GM12878 (cell line): Measurements from ENCODE around the gene DTNA. TPM values are rescaled to one million over a fixed set of nuclear protein-coding genes. Genes with fewer than 3 reads are reported as not detected.

Source experiments
- ATAC-seq: fragments of 200-7000 bp; cut with Tn5 transposase; 3 replicates; pipeline ENCODE4 v1.9.1; 2020; ENCODE audit warnings: mild to moderate bottlenecking, moderate library complexity
- BruUV-seq: library from RNA; stranded (reverse); fragments of 400-500 nt; replicated peaks from 2 replicates; lab custom pipeline; 2021; lab: Mats Ljungman, UMichigan
- CTCF ChIA-PET: fragments of 300-600 bp; sonication (Branson Sonifier 250); formaldehyde crosslinking; extraction: SDS; loops from one replicate; lab custom pipeline; 2021; ENCODE audit warnings: inconsistent platforms; lab: Yijun Ruan, JAX
- POLR2A ChIA-PET: fragments of 350-600 bp; formaldehyde crosslinking; extraction: SDS; loops from one replicate; lab custom pipeline; 2021; ENCODE audit warnings: inconsistent platforms; lab: Charles Lee
- RAD21 ChIA-PET: fragments of 300-600 bp; sonication (Branson Sonifier 250); formaldehyde crosslinking; loops from one replicate; lab custom pipeline; 2023; ENCODE audit warnings: antibody characterized with exemption; ENCODE audit not compliant: unreplicated experiment; lab: Charles Lee
- SMC1A ChIA-PET: fragments of 300-600 bp; sonication (Branson Sonifier 250); formaldehyde crosslinking; loops from one replicate; lab custom pipeline; 2023; ENCODE audit not compliant: unreplicated experiment, uncharacterized antibody; lab: Charles Lee
- DNase-seq: peaks from one replicate; pipeline ENCODE4 v3.0.0-alpha.2; 2011; ENCODE audit warnings: low read depth, low spot score
- FAIRE-seq: peaks from 3 replicates; lab custom pipeline; 2011; peaks lifted over from hg19 to GRCh38; lab: Jason Lieb, UNC
- H2AFZ ChIP-seq: 2 replicates; pipeline ENCODE4 v1.6.0; 2011; ENCODE audit warnings: low read depth, low read length, control low read depth; ENCODE audit not compliant: control insufficient read depth
- H3K27ac ChIP-seq: 2 replicates; pipeline ENCODE4 v1.5.1; 2011; ENCODE audit warnings: control low read depth; ENCODE audit not compliant: control insufficient read depth, insufficient read depth
- H3K27me3 ChIP-seq, 2 experiments: replicated peaks in 1 of 2; 2 replicates each; pipeline versions ENCODE4 v1.6.0 to v1.6.1; 2011; ENCODE audit warnings: low read length in 1 of 2; ENCODE audit not compliant: control insufficient read depth in 2 of 2, insufficient read depth in 2 of 2
- H3K36me3 ChIP-seq, 2 experiments: 2 replicates each; pipeline ENCODE4 v1.5.1; 2011; ENCODE audit warnings: low read length in 1 of 2; ENCODE audit not compliant: control insufficient read depth in 2 of 2, insufficient read depth in 2 of 2
- H3K4me1 ChIP-seq: 2 replicates; pipeline ENCODE4 v1.6.1; 2011; ENCODE audit warnings: mild to moderate bottlenecking, low read length, moderate library complexity, mixed read lengths; ENCODE audit not compliant: control insufficient read depth, insufficient read depth
- H3K4me2 ChIP-seq: 2 replicates; pipeline ENCODE4 v1.6.0; 2011; ENCODE audit warnings: control low read depth; ENCODE audit not compliant: control insufficient read depth, insufficient read depth
- H3K4me3 ChIP-seq: fragments of 200-600 bp; sonication (generic); 2 replicates; pipeline ENCODE4 v1.5.1; 2016
- H3K79me2 ChIP-seq: 2 replicates; pipeline ENCODE4 v1.6.0; 2011; ENCODE audit warnings: low read length; ENCODE audit not compliant: control insufficient read depth, insufficient read depth
- H3K9ac ChIP-seq: 2 replicates; pipeline ENCODE4 v1.8.0; 2011; ENCODE audit warnings: low read length, control low read depth, mixed read lengths; ENCODE audit not compliant: control insufficient read depth, insufficient read depth
- H3K9me3 ChIP-seq: replicated peaks from 3 replicates; pipeline ENCODE4 v1.5.1; 2011; ENCODE audit warnings: mild to moderate bottlenecking, low read length; ENCODE audit not compliant: control insufficient read depth, insufficient read depth
- H4K20me1 ChIP-seq: 2 replicates; pipeline ENCODE4 v1.6.0; 2011; ENCODE audit not compliant: control insufficient read depth, insufficient read depth
- FOXK2 ChIP-seq: fragments of 450-650 bp; IDR thresholded peaks from 2 replicates; pipeline ENCODE4 v1.6.1; 2017; ENCODE audit warnings: mild to moderate bottlenecking, moderate library complexity
- HCFC1 ChIP-seq: fragments of 150-350 bp; IDR thresholded peaks from 2 replicates; pipeline ENCODE4 v1.6.1; 2014; ENCODE audit warnings: low read length
- NFXL1 ChIP-seq: fragments of 450-650 bp; IDR thresholded peaks from 2 replicates; pipeline ENCODE4 v1.6.1; 2017; ENCODE audit warnings: antibody characterized with exemption, mild to moderate bottlenecking, borderline replicate concordance
- PML ChIP-seq: IDR thresholded peaks from 2 replicates; pipeline ENCODE4 v1.6.1; 2012; ENCODE audit warnings: low read length, inconsistent platforms
- POLR2AphosphoS2 ChIP-seq: IDR thresholded peaks from 2 replicates; pipeline ENCODE4 v1.6.1; 2011; ENCODE audit warnings: low read depth, mild to moderate bottlenecking, low read length, improper control_type of control experiment, moderate library complexity
- POLR2AphosphoS5 ChIP-seq: IDR thresholded peaks from 2 replicates; pipeline ENCODE4 v1.6.1; 2011; ENCODE audit warnings: mild to moderate bottlenecking, low read length, inconsistent platforms
- STAT3 ChIP-seq: IDR thresholded peaks from 2 replicates; pipeline ENCODE4 v1.6.1; 2011; ENCODE audit warnings: low read depth, low read length, improper control_type of control experiment
- TARDBP ChIP-seq: IDR thresholded peaks from 2 replicates; pipeline ENCODE4 v1.6.1; 2016; ENCODE audit warnings: borderline replicate concordance
- ZNF217 ChIP-seq: fragments of 450-650 bp; IDR thresholded peaks from 2 replicates; pipeline ENCODE4 v1.6.1; 2017; ENCODE audit warnings: antibody characterized with exemption, mild to moderate bottlenecking
- ZNF24 ChIP-seq: fragments of 450-650 bp; IDR thresholded peaks from 2 replicates; pipeline ENCODE4 v1.6.1; 2017; ENCODE audit warnings: antibody characterized with exemption, mild to moderate bottlenecking
- ZNF622 ChIP-seq: fragments of 450-650 bp; IDR thresholded peaks from 2 replicates; pipeline ENCODE4 v1.6.1; 2017; ENCODE audit warnings: mild to moderate bottlenecking, inconsistent platforms
- ZSCAN29 ChIP-seq: fragments of 450-650 bp; IDR thresholded peaks from 2 replicates; pipeline ENCODE4 v1.6.1; 2017; ENCODE audit warnings: mild to moderate bottlenecking, moderate library complexity
- WGBS: methylation state at CpG from one replicate; pipeline ENCODE4 v1.1.6; 2016; ENCODE audit warnings: low lambda C conversion rate; ENCODE audit not compliant: insufficient replicate concordance, insufficient coverage; ENCODE audit errors: missing lambda C conversion rate; 5-methylcytosine and 5-hydroxymethylcytosine counted together
- in situ Hi-C: fragments of 300-500 bp; cut with MboI; formaldehyde crosslinking; loops from 9 replicates; pipeline ENCODE4 v1.14.3; 2018; ENCODE audit warnings: mixed read lengths
- intact Hi-C: fragments of 100-400 bp; cut with micrococcal nuclease; formaldehyde crosslinking; loops from one replicate; pipeline ENCODE4 v1.14.2; 2022; ENCODE audit not compliant: unreplicated experiment
- polyA plus RNA-seq, 11 experiments: library from polyadenylated mRNA; depleted of rRNA in 4 of 11; unstranded in 6 of 11; stranded (reverse) in 5 of 11; fragments of >200 nt; fragmentation: Nextera tagmentation in 4 of 11; fragmentation: Illumina TruSeq in 1 of 11; extraction: Ambion mirVana in 4 of 11; extraction: Trizol in 1 of 11; gene quantifications; 1 replicate in 1 of 11; 2 replicates in 10 of 11; pipeline versions ENCODE4 v1.2.1 to v1.2.3, GENCODE V29; 2011 to 2016; ENCODE audit warnings: inconsistent platforms in 2 of 11, missing spikeins in 2 of 11, low read depth in 1 of 11
- total RNA-seq, 4 experiments: library from RNA; depleted of rRNA in 3 of 4; stranded (reverse); fragments of >200 nt in 3 of 4; fragmentation: Illumina TruSeq in 1 of 4; extraction: Trizol in 1 of 4; gene quantifications; 2 replicates each; pipeline versions ENCODE4 v1.2.1 to v1.2.3, GENCODE V29; 2013 to 2021
- TF ChIP-seq, protein P1 (sequence below): IDR thresholded peaks from 2 replicates; pipeline ENCODE4 v1.6.1; 2011; ENCODE audit warnings: low read depth, mild to moderate bottlenecking, low read length, moderate library complexity, borderline replicate concordance; ENCODE audit errors: extremely low read depth
- TF ChIP-seq, protein P2 (sequence below): IDR thresholded peaks from 2 replicates; pipeline ENCODE4 v1.6.1; 2012; ENCODE audit warnings: low read depth, low read length, improper control_type of control experiment

Gene DTNA
- total and polyA plus RNA-seq, 10 of the 15 experiments (the other 5 are each of a cell fraction or from before 2014, with no cell fraction given) = 0.26 to 8.6 (median 0.53) TPM

DNA sequence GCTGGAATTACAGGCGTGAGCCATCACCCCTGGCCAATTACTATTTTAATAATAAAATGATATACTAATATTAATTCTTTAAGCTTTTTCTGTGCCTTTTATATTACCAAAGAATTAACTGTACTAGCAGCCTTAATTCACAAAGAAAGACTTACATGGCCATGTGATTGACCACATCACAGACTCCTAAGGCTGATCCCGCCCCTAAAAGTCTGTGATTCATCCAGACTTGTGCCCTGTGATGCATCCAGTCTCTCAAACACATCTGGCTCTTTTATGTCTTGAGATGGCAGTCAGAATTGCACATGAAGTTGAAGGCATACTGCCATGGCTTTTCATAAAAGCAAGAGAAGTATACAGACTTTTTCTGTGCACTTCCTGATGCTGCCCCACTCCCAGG lies 91.7 kb downstream of the DTNA start (continued):
- no peak for TF ChIP-seq PML

DNA sequence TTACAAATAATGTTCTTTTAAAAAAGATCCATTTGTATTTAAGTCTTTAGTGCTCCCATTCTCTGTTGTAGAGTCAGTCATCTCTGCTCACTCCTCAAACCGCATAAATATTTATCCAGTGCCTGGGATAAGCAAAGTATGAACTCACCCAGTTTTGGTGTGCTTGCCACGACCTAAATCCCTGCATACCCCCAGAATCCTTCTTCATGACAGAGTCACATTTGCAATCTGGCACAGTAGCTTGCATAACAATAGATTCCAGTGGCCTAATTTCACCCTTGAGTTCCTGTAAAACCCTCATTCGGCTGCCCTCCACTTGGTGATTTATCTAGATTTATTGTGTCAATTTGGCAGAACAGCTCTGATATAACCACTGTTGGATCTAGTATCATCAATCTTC lies 92.9 kb downstream of the DTNA start:
- TF ChIP-seq ZNF217 = no peak
- TF ChIP-seq TARDBP = no peak
- no peak for TF ChIP-seq FOXK2
- TF ChIP-seq ZNF24 = no peak
- no peak for TF ChIP-seq ZNF622
- TF ChIP-seq, protein P1, sequence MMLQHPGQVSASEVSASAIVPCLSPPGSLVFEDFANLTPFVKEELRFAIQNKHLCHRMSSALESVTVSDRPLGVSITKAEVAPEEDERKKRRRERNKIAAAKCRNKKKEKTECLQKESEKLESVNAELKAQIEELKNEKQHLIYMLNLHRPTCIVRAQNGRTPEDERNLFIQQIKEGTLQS = no peak
- no peak for TF ChIP-seq POLR2AphosphoS5
- TF ChIP-seq ZSCAN29 = no peak
- TF ChIP-seq HCFC1 = no peak
- no peak for TF ChIP-seq POLR2AphosphoS2
- TF ChIP-seq, protein P2, sequence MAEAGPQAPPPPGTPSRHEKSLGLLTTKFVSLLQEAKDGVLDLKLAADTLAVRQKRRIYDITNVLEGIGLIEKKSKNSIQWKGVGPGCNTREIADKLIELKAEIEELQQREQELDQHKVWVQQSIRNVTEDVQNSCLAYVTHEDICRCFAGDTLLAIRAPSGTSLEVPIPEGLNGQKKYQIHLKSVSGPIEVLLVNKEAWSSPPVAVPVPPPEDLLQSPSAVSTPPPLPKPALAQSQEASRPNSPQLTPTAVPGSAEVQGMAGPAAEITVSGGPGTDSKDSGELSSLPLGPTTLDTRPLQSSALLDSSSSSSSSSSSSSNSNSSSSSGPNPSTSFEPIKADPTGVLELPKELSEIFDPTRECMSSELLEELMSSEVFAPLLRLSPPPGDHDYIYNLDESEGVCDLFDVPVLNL = no peak
- no peak for TF ChIP-seq NFXL1
- no peak for TF ChIP-seq STAT3
- TF ChIP-seq, all 136 proteins: peak for 0
- ChIA-PET POLR2A (no interaction called here), RAD21 (no interaction called here), SMC1A (interaction anchor here (1.1 to 2.2 kb wide), 2 partner anchors 10 to 17 kb away, joined by 3 to 9 read pairs; no protein-coding TSS in a partner anchor), CTCF (interaction anchor here (1.0 to 1.7 kb wide), 2 partner anchors 10 to 14 kb away, joined by 3 to 9 read pairs; no protein-coding TSS in a partner anchor)
- no TSS peak for BruUV-seq
- in situ Hi-C loops = no loop called here
- H3K4me1 ChIP-seq = no peaks in the 10 kb centered on the region
- no peak overlapping the region for H3K9ac ChIP-seq
- ATAC-seq (no peak), FAIRE-seq (no peak), DNase-seq (no peak)
- no peaks in the 10 kb centered on the region; a peak in 1 of 4 replicates for H3K27me3 ChIP-seq
- no peak overlapping the region for H2AFZ ChIP-seq
- H3K4me2 ChIP-seq = no peak overlapping the region
- H3K79me2 ChIP-seq = no peaks in the 10 kb centered on the region
- H3K9me3 ChIP-seq = no peaks in the 10 kb centered on the region
- no peak overlapping the region for H3K4me3 ChIP-seq
- no peaks in the 10 kb centered on the region for H3K36me3 ChIP-seq
- no peaks in the 10 kb centered on the region for H4K20me1 ChIP-seq
- 38% methylated on average over 3 of the region's 3 CpGs for WGBS
- intact Hi-C loops = no loop called here
- no peak overlapping the region for H3K27ac ChIP-seq
